H1 (cell line): ENCODE data around the gene RLN2. TPM values are rescaled to one million over a fixed set of nuclear protein-coding genes. Genes with fewer than 3 reads are reported as not detected.

Experiments used
- CTCF ChIA-PET: fragments of 300-600 bp; sonication (Branson Sonifier 250); formaldehyde crosslinking; loops from one replicate; lab custom pipeline; 2021; ENCODE audit not compliant: partially characterized antibody; lab: Charles Lee
- POLR2A ChIA-PET: fragments of 300-600 bp; sonication (Branson Sonifier 250); formaldehyde crosslinking; loops from one replicate; lab custom pipeline; 2021; ENCODE audit warnings: inconsistent platforms; ENCODE audit not compliant: partially characterized antibody; lab: Charles Lee
- DNase-seq, 2 experiments: peaks; one replicate each; pipeline versions ENCODE4 v3.0.0 to v3.0.0-alpha.2; 2010 to 2022; ENCODE audit warnings: low spot score in 2 of 2, low read depth in 1 of 2, mixed read lengths in 1 of 2
- FAIRE-seq: peaks from 2 replicates; lab custom pipeline; 2011; peaks lifted over from hg19 to GRCh38; lab: Jason Lieb, UNC
- H2AFZ ChIP-seq: 2 replicates; pipeline ENCODE4 v1.8.1; 2012; ENCODE audit warnings: low read length, inconsistent platforms
- H2AK5ac ChIP-seq: 2 replicates; pipeline ENCODE4 v1.6.1; 2013; ENCODE audit warnings: low read depth, low read length
- H2BK120ac ChIP-seq: replicated peaks from 2 replicates; pipeline ENCODE3; 2013; ENCODE audit warnings: low read depth, low read length, inconsistent platforms
- H2BK12ac ChIP-seq: 2 replicates; pipeline ENCODE4 v1.6.1; 2013; ENCODE audit warnings: low read depth, low read length
- H2BK15ac ChIP-seq: 2 replicates; pipeline ENCODE4 v1.6.1; 2013; ENCODE audit warnings: low read length
- H2BK20ac ChIP-seq: 2 replicates; pipeline ENCODE4 v1.6.1; 2013; ENCODE audit warnings: low read length
- H2BK5ac ChIP-seq: 2 replicates; pipeline ENCODE4 v1.6.1; 2013; ENCODE audit warnings: low read depth, low read length
- H3K14ac ChIP-seq: 2 replicates; pipeline ENCODE4 v1.6.1; 2013; ENCODE audit warnings: inconsistent platforms; ENCODE audit not compliant: insufficient read length
- H3K18ac ChIP-seq: 2 replicates; pipeline ENCODE4 v1.6.1; 2013; ENCODE audit warnings: low read length; ENCODE audit errors: extremely low read depth
- H3K23ac ChIP-seq: 2 replicates; pipeline ENCODE4 v1.6.1; 2013; ENCODE audit warnings: inconsistent platforms; ENCODE audit not compliant: insufficient read length
- H3K23me2 ChIP-seq: 2 replicates; pipeline ENCODE4 v1.6.1; 2013; ENCODE audit warnings: low read depth, low read length
- H3K27ac ChIP-seq: 2 replicates; pipeline ENCODE4 v1.6.1; 2011; ENCODE audit warnings: low read depth, low read length, inconsistent platforms
- H3K27me3 ChIP-seq, 4 experiments: replicated peaks in 1 of 4; 1 replicate in 1 of 4; 2 replicates in 3 of 4; pipeline versions ENCODE4 v1.6.1 to v1.8.1; 2011 to 2013; ENCODE audit warnings: low read length in 3 of 4, mild to moderate bottlenecking in 3 of 4, inconsistent platforms in 2 of 4, mixed read lengths in 2 of 4, moderate library complexity in 1 of 4; ENCODE audit not compliant: control insufficient read depth in 3 of 4, insufficient read depth in 3 of 4; ENCODE audit errors: extremely low read depth in 1 of 4
- H3K36me3 ChIP-seq, 4 experiments: 2 replicates each; pipeline versions ENCODE4 v1.6.1 to v1.8.1; 2011 to 2013; ENCODE audit warnings: mild to moderate bottlenecking in 4 of 4, low read length in 3 of 4, moderate library complexity in 2 of 4, control low read depth in 1 of 4, inconsistent platforms in 1 of 4; ENCODE audit not compliant: insufficient read depth in 4 of 4, control insufficient read depth in 2 of 4
- H3K4ac ChIP-seq: replicated peaks from 2 replicates; pipeline ENCODE3; 2013; ENCODE audit warnings: low read length, low read depth, mixed read lengths, inconsistent platforms; ENCODE audit not compliant: insufficient read length
- H3K4me1 ChIP-seq, 4 experiments: replicated peaks in 1 of 4; 1 replicate in 1 of 4; 2 replicates in 3 of 4; pipeline versions ENCODE4 v1.6.1 to v1.8.1; 2011 to 2013; ENCODE audit warnings: low read length in 3 of 4, inconsistent platforms in 2 of 4, mixed read lengths in 1 of 4; ENCODE audit not compliant: insufficient read depth in 4 of 4, control insufficient read depth in 3 of 4
- H3K4me2 ChIP-seq, 2 experiments: 2 replicates each; pipeline versions ENCODE4 v1.6.1 to v1.8.1; 2011 to 2013; ENCODE audit warnings: low read depth in 2 of 2, low read length in 2 of 2, control low read depth in 1 of 2, inconsistent platforms in 1 of 2, mild to moderate bottlenecking in 1 of 2; ENCODE audit not compliant: insufficient read depth in 1 of 2
- H3K4me3 ChIP-seq, 4 experiments: fragments of 200-600, 300-600 bp in 1 of 4; sonication (generic), shearing (Covaris generic), sonication (Bioruptor Twin) in 1 of 4; 2 replicates each; pipeline versions ENCODE4 v1.5.1 to v1.8.1; 2011 to 2016; ENCODE audit warnings: low read length in 4 of 4, low read depth in 3 of 4, control low read depth in 2 of 4, inconsistent platforms in 2 of 4, mild to moderate bottlenecking in 2 of 4, mixed read lengths in 1 of 4, moderate library complexity in 1 of 4; ENCODE audit not compliant: insufficient read depth in 2 of 4; ENCODE audit errors: extremely low read depth in 1 of 4
- H3K56ac ChIP-seq: replicated peaks from 2 replicates; pipeline ENCODE3; 2013; ENCODE audit warnings: low read depth, mild to moderate bottlenecking, mixed read lengths, low read length, inconsistent platforms; ENCODE audit not compliant: insufficient read length
- H3K79me1 ChIP-seq: 2 replicates; pipeline ENCODE4 v1.6.1; 2013; ENCODE audit warnings: low read depth, low read length, control low read depth
- H3K79me2 ChIP-seq, 2 experiments: 2 replicates each; pipeline versions ENCODE4 v1.6.1 to v1.8.1; 2012 to 2013; ENCODE audit warnings: low read length in 2 of 2, mild to moderate bottlenecking in 2 of 2, inconsistent platforms in 1 of 2; ENCODE audit not compliant: insufficient read depth in 2 of 2, control insufficient read depth in 1 of 2
- H3K9ac ChIP-seq, 4 experiments: replicated peaks in 1 of 4; 1 replicate in 1 of 4; 2 replicates in 3 of 4; pipeline versions ENCODE4 v1.6.1 to v1.8.1; 2011 to 2013; ENCODE audit warnings: low read depth in 3 of 4, low read length in 3 of 4, control low read depth in 2 of 4, mild to moderate bottlenecking in 2 of 4, moderate library complexity in 2 of 4, inconsistent platforms in 1 of 4; ENCODE audit errors: extremely low read depth in 1 of 4
- H3K9me3 ChIP-seq, 2 experiments: 2 replicates each; pipeline versions ENCODE4 v1.6.1 to v1.8.1; 2012 to 2013; ENCODE audit warnings: mild to moderate bottlenecking in 2 of 2, moderate library complexity in 2 of 2, control low read depth in 1 of 2, inconsistent platforms in 1 of 2, low read depth in 1 of 2, low read length in 1 of 2, mixed read lengths in 1 of 2; ENCODE audit not compliant: insufficient read depth in 2 of 2
- H4K20me1 ChIP-seq, 2 experiments: replicated peaks in 1 of 2; 2 replicates each; pipeline versions ENCODE3 to v1.8.1; 2011 to 2013; ENCODE audit warnings: inconsistent platforms in 2 of 2, low read length in 2 of 2, mild to moderate bottlenecking in 1 of 2; ENCODE audit not compliant: insufficient read depth in 2 of 2, control insufficient read depth in 1 of 2
- H4K5ac ChIP-seq: 2 replicates; pipeline ENCODE4 v1.6.1; 2013; ENCODE audit warnings: low read length, low read depth, mixed read lengths, inconsistent platforms; ENCODE audit not compliant: insufficient read length
- H4K8ac ChIP-seq: 2 replicates; pipeline ENCODE4 v1.8.0; 2013; ENCODE audit warnings: mild to moderate bottlenecking, moderate library complexity, low read length, inconsistent platforms; ENCODE audit not compliant: insufficient read depth; ENCODE audit errors: extremely low read depth
- H4K91ac ChIP-seq: replicated peaks from 2 replicates; pipeline ENCODE3; 2013; ENCODE audit warnings: low read length, mixed read lengths, inconsistent platforms; ENCODE audit not compliant: insufficient read length
- ATF2 ChIP-seq: IDR thresholded peaks from 2 replicates; pipeline ENCODE4 v1.6.1; 2012; ENCODE audit warnings: low read length, inconsistent platforms
- BCL11A ChIP-seq, 2 experiments: IDR thresholded peaks; one replicate each; pipeline ENCODE4 v1.6.1; 2011; ENCODE audit warnings: low read depth in 2 of 2, low read length in 2 of 2, mild to moderate bottlenecking in 2 of 2
- CTBP2 ChIP-seq: IDR thresholded peaks from 2 replicates; pipeline ENCODE4 v1.7.0; 2011; ENCODE audit warnings: borderline replicate concordance, mild to moderate bottlenecking, moderate library complexity, mixed read lengths, low read length; ENCODE audit not compliant: insufficient read depth, insufficient read length
- E2F6 ChIP-seq: IDR thresholded peaks from 2 replicates; pipeline ENCODE4 v1.6.1; 2012; ENCODE audit warnings: inconsistent platforms
- JUN ChIP-seq: IDR thresholded peaks from 2 replicates; pipeline ENCODE4 v1.6.1; 2011; ENCODE audit warnings: low read depth, mild to moderate bottlenecking, improper control_type of control experiment, low read length
- NRF1 ChIP-seq: IDR thresholded peaks from 2 replicates; pipeline ENCODE4 v1.6.1; 2011; ENCODE audit warnings: mild to moderate bottlenecking, low read depth, low read length, improper control_type of control experiment
- SIX5 ChIP-seq: IDR thresholded peaks from 2 replicates; pipeline ENCODE4 v1.6.1; 2011; ENCODE audit warnings: mild to moderate bottlenecking, low read depth, low read length
- SRF ChIP-seq: IDR thresholded peaks from 2 replicates; pipeline ENCODE4 v1.6.1; 2011; ENCODE audit warnings: mild to moderate bottlenecking, low read depth, low read length, moderate library complexity
- TAF1 ChIP-seq: IDR thresholded peaks from 2 replicates; pipeline ENCODE4 v1.6.1; 2011; ENCODE audit warnings: mild to moderate bottlenecking, low read depth, low read length
- TCF12 ChIP-seq: IDR thresholded peaks from 2 replicates; pipeline ENCODE4 v1.6.1; 2011; ENCODE audit warnings: low read depth, mild to moderate bottlenecking, low read length
- USF2 ChIP-seq: IDR thresholded peaks from 2 replicates; pipeline ENCODE4 v1.6.1; 2011; ENCODE audit warnings: low read length, improper control_type of control experiment
- WGBS, 2 experiments: shearing (Covaris generic) in 1 of 2; methylation state at CpG; one replicate each; pipeline versions ENCODE4 v1.1.6 to v1.1.7; 2013 to 2015; ENCODE audit warnings: low lambda C conversion rate in 2 of 2, mixed read lengths in 2 of 2, inconsistent platforms in 1 of 2, low coverage in 1 of 2, missing lambda C conversion rate in 1 of 2; ENCODE audit not compliant: insufficient replicate concordance in 2 of 2, insufficient coverage in 1 of 2, insufficient read length in 1 of 2; ENCODE audit errors: extremely low coverage in 1 of 2, missing lambda C conversion rate in 1 of 2; 5-methylcytosine and 5-hydroxymethylcytosine counted together
- polyA plus RNA-seq, 7 experiments: library from polyadenylated mRNA; depleted of rRNA in 3 of 7; stranded (reverse) in 5 of 7; unstranded in 2 of 7; fragments of >200 nt in 5 of 7; fragments of 200-250 nt in 2 of 7; gene quantifications; 1 replicate in 5 of 7; 2 replicates in 1 of 7; 4 replicates in 1 of 7; pipeline versions ENCODE4 v1.2.1 to v1.2.3, GENCODE V29; 2011 to 2013; ENCODE audit warnings: missing spikeins in 2 of 7, mixed read lengths in 2 of 7
- total RNA-seq: library from RNA; stranded (reverse); fragmentation: NEBNext Ultra II Directional; extraction: Animal tissue kit (Norgen Biotek cat#: 25700); gene quantifications from 2 replicates; pipeline ENCODE4 v1.2.1, GENCODE V29; 2021

The RLN2 gene
- total and polyA plus RNA-seq, 2 of the 8 experiments (the other 6 are each of a cell fraction or from before 2014, with no cell fraction given): 4.5 to 6.0 TPM

- Histone ChIP-seq H3K79me2 (no peaks in the 10 kb centered on the region), H3K79me1 (no peaks in the 10 kb centered on the region), H3K56ac (no peak overlapping the region), H2BK20ac (no peak overlapping the region), H3K23me2 (no peaks in the 10 kb centered on the region), H3K36me3 (no peaks in the 10 kb centered on the region), H4K91ac (no peak overlapping the region), H3K14ac (no peak overlapping the region), H2AK5ac (no peak overlapping the region), H2BK12ac (no peak overlapping the region), H3K18ac (no peak overlapping the region), H4K5ac (no peak overlapping the region), H2AFZ (no peak overlapping the region), H3K9me3 (no peaks in the 10 kb centered on the region), H3K4ac (no peak overlapping the region), H3K4me2 (no peak overlapping the region), H3K9ac (no peak overlapping the region), H2BK120ac (no peak overlapping the region), H3K4me1 (peaks cover 0 to 4% (median 0%) of the 10 kb centered on the region in 4 experiments; a peak in 1 of 7 replicates), H3K27ac (no peak overlapping the region), H2BK15ac (no peak overlapping the region), H3K4me3 (no peak overlapping the region), H4K8ac (no peak overlapping the region), H3K23ac (no peak overlapping the region), H3K27me3 (no peaks in the 10 kb centered on the region), H4K20me1 (no peaks in the 10 kb centered on the region), H2BK5ac (no peak overlapping the region)
- CTCF ChIA-PET: no interaction called here
- no peak for DNase-seq
- no peak for TF ChIP-seq ATF2
- no peak for TF ChIP-seq NRF1
- TF ChIP-seq BCL11A (IDR thresholded peaks at IDR 0.05; ENCODE audit: low read depth in 2 of 2, low read length in 2 of 2): no peak
- TF ChIP-seq USF2: no peak
- no peak for TF ChIP-seq JUN
- no peak for TF ChIP-seq E2F6
- no peak for TF ChIP-seq CTBP2
- TF ChIP-seq TAF1: no peak
- TF ChIP-seq TCF12: no peak
- no peak for TF ChIP-seq SRF
- TF ChIP-seq SIX5: no peak
- POLR2A ChIA-PET: no interaction called here
- FAIRE-seq: no peak
- WGBS, 2 experiments: 87% methylated on average over 1 of the region's 1 CpG; no CpG with 5 or more reads in 1 of the 2 experiments
Measured at GRCh38 chr9:5292141-5292540, 12.4 kb downstream of the RLN2 start.
